Hippocampal formation (tissue), 2 donors: ENCODE results near the gene DNAJC13.
A peak's percentile ranks its signal among the peaks of the same experiment; 100 is the strongest.
"Not testable (repeated sequence)": the region's sequence is repeated elsewhere in the genome, so short reads cannot be mapped to it uniquely, and the experiment has no call there.

Experiments used
- DNase-seq, 2 donors: peaks; one replicate each; lab custom pipeline; 2025; lab: John Stamatoyannopoulos, UW

Gene DNAJC13, protein sequence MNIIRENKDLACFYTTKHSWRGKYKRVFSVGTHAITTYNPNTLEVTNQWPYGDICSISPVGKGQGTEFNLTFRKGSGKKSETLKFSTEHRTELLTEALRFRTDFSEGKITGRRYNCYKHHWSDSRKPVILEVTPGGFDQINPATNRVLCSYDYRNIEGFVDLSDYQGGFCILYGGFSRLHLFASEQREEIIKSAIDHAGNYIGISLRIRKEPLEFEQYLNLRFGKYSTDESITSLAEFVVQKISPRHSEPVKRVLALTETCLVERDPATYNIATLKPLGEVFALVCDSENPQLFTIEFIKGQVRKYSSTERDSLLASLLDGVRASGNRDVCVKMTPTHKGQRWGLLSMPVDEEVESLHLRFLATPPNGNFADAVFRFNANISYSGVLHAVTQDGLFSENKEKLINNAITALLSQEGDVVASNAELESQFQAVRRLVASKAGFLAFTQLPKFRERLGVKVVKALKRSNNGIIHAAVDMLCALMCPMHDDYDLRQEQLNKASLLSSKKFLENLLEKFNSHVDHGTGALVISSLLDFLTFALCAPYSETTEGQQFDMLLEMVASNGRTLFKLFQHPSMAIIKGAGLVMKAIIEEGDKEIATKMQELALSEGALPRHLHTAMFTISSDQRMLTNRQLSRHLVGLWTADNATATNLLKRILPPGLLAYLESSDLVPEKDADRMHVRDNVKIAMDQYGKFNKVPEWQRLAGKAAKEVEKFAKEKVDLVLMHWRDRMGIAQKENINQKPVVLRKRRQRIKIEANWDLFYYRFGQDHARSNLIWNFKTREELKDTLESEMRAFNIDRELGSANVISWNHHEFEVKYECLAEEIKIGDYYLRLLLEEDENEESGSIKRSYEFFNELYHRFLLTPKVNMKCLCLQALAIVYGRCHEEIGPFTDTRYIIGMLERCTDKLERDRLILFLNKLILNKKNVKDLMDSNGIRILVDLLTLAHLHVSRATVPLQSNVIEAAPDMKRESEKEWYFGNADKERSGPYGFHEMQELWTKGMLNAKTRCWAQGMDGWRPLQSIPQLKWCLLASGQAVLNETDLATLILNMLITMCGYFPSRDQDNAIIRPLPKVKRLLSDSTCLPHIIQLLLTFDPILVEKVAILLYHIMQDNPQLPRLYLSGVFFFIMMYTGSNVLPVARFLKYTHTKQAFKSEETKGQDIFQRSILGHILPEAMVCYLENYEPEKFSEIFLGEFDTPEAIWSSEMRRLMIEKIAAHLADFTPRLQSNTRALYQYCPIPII (N-terminal part only)

DNA sequence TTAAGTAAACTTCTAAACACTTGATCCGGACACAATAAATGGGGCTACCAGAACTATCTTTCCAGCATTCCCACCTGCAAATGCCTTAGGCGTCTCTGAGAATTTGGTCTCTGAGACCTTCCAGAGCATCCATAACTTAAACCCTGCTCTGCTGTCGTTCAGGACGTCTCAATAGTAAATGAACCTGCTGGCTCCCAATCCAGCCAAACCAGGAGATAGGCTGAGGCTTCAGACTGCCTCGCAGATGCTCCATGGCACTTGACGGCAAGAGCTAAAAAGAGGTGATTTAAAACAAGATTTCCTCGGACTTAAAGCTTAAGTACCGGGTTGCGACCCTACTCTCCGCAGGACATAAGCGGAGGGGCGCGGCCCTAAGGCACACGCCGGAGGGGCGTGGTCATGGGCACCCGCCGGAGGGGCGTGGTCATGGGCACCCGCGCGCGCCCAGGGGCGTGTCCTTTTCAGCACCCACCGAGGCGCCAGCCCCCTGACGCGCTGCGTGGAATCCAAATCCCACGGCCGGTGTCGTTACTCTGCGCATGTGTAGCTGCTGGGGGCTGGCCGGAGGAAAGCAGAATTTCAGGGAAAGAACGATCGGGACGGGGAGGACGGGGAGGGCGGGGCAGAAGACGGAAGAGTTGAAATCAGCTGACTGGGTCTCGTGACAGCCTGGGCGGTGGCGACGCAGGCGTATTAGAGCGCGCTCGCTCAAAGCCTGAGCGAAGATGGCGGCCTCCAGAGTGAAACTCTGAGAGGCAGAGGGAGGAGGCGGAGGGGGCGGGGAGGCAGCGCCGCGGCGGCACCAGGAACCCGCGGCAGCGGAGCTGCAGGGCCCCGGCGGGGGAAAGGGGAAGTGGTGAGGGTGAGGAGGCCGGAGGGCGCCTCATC, at the start of gene DNAJC13:
TSS of gene DNAJC13 (plus strand) at position 696 of the 888 bp plus-strand sequence. CDS start 17,049 bp downstream, outside the sequence.
- peak; percentile 89 to 92 for DNase-seq

DNA sequence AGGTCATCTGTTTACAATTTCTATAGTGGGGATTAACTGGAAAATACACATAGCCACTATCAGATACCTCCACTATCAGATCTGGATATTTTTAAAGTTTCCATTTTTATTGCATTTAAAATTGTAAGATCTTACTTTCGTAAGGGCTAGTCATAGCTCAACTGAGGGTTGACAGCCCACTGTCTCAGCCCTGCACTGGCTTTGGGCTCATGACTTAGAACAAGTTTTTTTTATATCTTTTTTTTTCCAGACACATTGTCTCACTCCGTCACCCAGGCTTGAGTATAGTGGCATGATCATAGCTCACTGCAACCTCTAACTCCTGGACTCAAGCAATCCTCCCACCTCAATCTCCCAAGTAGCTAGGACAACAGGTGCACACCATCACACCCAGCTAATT, 48.8 kb upstream of the DNAJC13 start:
- no peak for DNase-seq

DNA sequence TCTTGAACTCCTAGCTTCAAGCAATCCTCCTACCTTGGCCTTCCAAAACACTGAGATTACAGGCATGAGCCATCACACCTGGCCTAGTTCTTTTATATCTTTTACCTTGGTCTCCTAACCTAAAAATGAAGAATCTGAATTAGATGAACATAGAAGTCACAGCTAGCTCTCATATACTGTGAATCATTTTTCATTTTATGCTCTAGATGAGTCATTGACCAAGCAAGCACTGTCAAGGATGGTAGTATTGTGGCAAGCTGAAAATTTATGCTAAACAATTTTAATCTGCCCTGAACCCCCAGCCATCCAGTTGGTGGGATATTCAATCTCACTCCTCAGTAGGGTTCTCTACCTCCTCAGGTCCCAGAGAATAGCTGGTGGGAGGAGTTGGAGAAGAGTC, 48.3 kb upstream of the DNAJC13 start:
- DNase-seq: no peak

DNA sequence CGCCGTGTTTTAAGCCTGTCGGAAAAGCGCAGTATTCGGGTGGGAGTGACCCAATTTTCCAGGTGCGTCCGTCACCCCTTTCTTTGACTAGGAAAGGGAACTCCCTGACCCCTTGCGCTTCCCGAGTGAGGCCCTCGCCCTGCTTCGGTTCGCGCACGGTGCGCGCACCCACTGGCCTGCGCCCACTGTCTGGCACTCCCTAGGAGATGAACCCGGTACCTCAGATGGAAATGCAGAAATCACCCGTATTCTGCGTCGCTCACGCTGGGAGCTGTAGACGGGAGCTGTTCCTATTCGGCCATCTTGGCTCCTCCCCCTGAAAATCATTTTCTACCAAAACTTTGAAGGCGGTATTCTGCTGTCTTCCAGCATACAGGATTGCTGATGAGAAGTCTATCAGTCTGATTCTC, 40.4 kb upstream of the DNAJC13 start:
- DNase-seq: not testable (repeated sequence)

DNA sequence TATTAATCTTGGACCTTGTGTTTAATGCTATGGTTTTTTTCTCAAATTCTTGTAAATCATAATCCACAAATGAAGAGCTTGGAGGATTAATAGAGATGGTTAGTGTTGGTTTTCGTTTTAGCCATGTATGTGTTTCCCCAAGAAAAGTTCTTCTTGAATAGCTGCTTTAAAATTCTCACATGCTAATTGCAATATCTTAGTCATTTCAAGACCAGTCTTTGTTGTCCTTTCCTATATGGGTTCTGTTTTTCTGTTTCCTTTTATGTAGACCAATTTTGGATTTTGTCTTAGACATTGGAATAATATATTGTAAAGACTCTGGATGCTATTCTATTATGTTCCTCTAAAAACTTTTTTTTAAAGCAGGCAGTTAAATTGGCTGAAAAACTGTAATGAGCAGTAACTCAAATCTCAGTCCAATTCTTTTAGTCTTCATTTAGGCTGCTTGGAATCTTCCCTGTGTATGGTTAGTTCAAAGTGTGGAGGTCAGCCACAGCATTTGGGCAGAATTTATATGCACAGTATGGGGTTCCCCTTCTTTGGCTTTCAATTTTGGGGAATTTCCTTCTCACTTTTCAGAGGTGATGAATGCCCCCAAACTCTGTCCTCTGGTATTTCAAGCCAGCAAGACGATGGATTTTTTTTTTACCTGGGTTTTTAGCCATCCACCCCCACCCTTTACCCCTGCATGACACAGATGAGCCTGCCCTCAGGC, 39.1 kb upstream of the DNAJC13 start:
- no peak for DNase-seq

DNA sequence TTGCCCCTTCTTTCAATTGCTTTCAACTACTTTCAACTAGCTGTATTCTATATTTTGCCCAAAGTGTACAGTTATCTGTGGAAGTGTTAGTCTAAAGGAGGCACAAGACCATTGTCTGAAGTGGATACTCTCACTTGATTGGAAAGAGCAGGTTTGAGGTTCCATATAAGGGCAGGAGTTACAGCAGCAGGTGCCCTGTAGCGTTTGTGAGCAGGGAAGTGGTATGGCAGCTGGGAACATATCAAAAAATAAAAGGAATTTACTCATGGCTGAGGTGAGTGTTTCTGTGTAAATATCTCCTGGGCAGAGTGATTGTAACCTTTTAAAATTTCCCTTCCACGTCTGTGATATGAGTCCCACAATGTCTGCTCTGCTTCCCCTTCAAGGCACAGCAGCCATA, 38.5 kb upstream of the DNAJC13 start:
- no peak for DNase-seq

DNA sequence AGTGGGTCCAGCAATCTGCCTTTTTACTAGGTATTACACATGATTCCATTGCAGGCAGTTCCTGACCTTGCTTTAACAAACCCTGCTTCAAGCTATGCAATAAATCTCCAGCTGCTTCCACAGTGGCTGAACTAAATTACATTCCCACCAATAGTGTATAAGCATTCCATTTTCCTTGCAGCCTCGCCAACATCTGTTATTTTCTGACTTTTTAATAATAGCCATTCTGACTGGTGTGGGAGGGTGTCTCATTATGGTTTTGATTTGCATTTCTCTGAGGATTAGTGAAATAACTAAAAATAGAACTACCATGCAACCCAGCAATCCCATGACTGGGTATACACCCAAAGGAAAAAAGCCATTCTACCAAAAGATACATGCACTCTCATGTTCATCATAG, 36.4 kb upstream of the DNAJC13 start:
- DNase-seq: no peak

DNA sequence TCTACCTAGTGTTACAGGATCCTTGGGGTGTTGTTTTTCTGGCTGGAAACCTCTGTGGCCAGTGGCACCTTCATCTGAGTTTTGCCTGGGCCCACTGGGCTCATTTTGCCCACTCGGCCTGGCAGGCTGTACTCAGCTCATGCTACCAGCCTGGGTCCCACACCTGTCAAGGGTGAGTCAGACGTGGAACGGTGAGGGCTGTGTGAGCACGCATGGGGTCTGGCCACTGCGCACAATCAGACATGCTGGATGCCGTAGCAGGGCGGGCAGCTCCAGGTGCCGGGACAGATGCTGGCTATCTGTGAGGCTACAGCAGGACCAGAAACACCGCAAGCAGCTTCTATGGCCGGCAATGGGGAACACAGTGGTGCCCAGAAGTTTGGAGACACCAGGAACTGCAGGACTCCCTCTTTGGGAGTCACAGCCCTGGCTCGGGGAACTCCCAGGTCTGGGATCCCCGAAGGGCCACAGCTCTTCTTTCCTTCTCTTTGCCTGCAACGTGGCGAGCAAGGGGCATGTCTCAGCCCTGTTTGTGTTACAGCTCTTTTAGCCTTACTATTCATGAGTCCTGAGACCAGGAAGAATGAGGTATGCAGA, 35.9 kb upstream of the DNAJC13 start:
- DNase-seq: no peak

DNA sequence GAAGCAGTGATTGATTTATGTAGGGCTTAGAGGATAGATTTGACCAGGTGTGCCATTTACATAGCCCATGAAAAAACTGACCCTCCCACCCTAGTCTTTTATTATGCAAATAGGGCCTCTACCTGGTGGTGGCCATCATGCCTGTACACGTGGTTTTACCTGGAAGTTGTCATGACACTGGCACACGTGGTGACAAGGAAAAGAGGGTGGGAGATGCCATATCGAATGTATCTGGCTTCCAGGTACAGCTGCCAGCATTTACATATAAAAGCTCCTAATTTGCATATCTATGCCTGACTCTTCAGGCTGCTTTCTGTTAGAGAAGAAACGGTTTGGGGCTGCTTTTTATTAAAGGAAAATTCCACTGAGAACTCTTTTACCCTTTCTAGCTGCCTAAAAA, 35.0 kb upstream of the DNAJC13 start:
- DNase-seq: no peak

DNA sequence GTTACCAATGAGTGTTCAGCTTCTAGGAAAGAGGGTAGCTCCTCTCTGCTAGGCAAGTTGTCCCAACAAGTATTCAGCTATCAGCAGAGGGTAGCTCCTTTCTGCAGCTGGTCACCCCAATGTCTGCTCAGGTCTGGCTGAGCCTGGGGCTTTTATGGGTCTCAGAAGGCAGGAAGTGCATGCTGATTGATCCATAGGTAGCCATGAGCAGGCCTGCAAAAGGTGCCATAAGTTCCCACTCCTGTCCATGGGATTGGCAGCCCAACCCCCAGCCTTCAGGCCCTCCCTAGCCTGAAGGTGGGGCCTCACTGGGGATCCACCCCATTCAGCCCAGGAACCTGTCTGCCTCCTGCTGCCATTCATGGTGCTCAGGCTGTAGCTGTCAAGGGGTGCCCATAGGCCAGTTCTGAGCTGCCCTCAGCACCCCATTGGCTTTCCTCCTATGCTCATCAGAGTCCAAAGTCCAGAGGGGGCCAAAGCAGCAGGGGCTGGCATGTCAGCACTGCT, 34.6 kb upstream of the DNAJC13 start:
- no peak for DNase-seq

DNA sequence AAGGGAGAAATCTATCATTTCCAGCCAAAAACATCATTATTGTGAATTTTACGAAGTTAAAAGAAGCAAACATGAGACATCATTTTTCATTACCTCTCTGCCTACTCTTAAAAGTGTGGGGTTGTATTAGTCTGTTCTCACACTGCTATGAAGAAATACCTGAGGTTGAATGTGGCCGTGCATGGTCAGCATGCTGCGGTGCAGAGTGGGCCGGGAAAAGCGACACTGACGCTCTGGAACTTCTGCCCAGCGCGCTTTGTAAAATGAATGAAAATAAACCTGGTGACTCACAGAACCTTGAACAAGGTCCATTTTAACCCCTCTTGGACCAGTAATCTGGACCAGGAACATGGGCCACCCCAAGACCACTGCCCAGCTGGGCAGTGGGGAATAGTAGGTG, 31.0 kb upstream of the DNAJC13 start:
- DNase-seq: no peak

DNA sequence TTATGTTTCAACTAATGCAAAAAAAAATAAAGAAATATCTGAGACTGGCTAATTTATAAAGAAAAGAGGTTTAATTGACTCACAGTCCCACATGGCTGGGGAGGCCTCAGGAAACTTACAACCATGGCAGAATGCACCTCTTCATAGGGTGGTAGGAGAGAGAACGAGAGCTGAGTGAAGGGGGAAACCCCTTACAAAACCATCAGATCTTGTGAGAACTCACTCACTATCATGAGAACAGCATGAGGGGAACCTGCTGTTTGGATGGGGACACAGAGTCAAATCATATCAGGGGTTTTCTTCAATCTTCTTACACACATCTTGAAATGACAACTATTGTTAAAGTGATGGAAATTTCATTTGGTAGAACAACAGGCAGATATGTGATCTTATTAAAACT, 24.6 kb upstream of the DNAJC13 start:
- DNase-seq: not testable (repeated sequence)

DNA sequence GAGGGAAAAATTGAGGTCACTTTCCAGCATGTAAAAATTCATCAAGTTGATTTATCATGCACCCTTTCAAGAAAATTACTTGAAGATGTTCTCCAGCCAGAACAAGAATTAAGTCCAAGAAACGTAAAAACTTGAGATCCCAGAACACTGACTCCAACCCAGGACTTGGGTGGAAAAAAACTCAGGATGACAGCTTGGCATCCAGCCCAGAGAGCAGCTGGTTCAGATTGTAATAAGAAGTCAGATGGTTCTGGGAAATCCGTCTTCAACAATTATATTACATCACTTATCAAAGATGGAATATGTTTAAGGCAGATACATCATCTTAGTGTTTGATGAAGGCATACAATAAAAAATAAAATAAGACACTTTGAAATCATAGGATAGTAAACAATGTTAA, 23.0 kb upstream of the DNAJC13 start:
- DNase-seq: no peak

DNA sequence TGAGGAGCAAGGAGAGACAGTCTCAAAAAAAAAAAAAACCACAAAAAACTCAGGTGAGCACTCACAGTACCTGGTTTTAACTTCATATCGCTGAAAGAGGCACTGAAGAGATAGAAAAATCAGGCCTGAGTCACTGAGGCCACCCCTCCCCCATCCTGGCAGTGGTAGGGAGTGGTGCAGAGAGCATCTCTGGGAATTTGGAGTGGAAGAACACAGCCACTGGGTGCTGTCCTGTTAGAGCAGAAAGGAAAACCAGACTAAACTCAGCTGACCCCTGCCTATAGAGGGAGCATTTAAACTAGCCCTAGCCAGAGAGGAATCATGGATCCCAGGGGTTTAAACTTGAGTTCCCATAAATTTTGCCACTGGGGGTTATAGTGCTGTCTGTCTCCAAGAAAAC, 22.2 kb upstream of the DNAJC13 start:
- no peak for DNase-seq

DNA sequence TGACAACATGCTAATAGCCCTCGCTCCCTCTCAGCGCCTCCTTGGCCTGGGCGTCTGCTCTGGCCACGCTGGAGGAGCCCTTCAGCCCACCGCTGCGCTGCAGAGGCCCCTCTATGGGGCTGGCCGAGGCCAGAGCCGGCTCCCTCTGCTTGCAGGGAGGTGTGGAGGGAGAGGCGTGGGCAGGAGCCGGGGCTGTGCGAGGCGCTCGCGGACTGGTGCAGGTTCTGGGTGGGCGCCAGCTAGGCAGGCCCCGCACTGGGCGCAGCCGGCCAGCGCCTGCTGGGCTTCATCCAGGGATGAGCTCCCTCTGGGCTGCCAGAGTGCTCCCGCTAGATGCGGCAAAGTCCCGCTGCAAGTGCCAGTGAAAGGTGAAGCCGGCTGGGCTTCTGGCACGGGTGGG, 21.0 kb upstream of the DNAJC13 start:
- no peak for DNase-seq

DNA sequence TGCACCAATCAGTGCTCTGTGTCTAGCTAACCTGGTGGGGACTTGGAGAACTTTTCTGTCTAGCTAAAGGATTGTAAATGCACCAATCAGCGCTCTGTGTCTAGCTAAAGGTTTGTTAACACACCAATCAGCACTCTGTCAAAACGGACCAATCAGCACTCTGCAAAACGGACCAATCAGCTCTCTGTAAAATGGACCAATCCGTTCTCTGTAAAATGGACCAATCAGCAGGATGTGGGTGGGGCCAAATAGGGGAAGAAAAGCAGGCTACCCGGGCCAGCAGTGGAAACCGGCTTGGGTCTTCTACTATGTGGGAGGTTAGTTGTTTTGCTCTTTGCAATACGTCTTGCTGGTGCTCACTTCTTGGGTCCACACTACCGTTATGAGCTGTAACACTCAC, 20.5 kb upstream of the DNAJC13 start:
- DNase-seq: not testable (repeated sequence)

DNA sequence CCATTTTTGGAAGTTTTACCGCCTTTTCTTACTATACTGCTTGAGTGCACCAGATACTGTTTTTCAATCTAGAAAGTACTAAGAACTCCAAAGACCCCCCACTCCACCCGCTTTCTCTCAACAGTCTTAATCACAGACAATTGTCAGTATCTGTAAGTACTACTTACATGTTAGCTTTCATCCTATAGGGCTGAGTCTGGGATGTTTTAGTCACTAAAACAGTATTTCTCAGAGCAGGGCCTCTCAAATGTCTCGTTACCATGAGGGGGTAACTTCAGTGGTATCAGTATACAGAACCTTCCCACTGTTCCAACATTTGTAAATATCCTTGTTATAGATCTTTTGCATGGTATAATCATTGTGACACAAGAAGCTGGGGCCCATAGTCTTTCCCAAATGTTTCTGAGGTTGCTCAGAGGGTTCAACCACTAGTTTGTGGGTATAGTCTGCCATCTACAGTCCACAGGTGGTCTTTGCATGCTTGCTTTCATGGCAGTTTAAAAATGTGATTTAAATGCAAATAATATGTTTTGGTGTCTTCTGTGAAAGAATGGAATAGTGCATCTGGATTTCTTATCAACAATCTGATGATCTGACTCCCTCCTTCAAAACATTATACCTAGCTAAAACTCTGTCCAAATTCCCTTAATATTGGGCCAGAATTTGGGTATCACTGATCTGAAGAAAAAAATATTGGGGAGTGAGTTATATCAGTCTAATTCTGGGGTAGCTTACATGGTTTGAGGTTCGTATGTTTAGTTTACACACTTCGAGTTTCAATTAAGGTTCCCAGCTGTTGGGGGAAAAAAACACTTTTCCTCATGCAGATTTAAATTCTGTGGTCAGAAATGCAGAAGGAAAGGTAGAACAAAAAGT, 18.0 kb upstream of the DNAJC13 start:
- peak; percentile 13 to 68 for DNase-seq

DNA sequence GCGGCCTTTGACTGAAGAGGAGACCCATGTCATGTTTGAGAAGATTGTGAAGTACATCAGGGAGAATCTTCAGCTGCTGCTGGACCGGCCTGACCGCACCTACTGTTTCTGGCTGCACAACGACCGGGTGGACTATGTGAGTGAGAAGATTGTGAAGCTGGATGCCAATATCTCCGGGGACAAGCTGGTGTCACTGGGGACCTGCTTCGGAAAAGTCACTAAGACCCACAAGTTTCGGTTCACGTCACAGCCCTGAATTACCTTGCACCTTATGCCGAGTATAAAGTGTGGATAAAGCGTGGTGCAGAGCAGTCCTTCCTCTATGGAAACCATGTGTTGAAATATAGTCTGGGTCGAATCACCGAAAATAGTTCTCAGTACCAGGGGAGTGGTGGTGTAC, 16.0 kb upstream of the DNAJC13 start:
- DNase-seq: no peak

DNA sequence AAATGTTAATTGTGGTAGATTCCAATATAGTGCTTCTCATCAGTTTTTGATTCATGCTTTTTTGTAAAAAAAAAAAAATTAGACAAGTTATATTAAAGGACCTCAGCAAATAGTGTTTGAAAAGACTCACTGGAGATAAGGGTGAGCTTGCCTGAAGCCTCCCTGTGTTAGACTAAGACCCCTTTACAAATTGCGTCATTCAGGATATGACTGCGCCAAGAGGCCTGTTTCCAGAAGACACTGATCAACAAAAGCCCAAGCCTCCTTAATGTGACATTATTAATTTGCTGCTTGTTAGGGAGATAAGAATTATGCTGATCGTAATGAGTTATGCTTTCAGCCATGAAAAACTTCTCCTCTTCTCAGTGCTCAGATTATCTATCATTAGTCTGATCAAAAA, 13.0 kb upstream of the DNAJC13 start:
- no peak for DNase-seq
